ENCODE measurements around the gene TMEM131L. TPM values are rescaled to one million over a fixed set of nuclear protein-coding genes. Genes with fewer than 3 reads are reported as not detected.

TMEM131L gene
- total RNA-seq, 2 donors from 2014 or later = 22.2 to 25.6 TPM

DNA sequence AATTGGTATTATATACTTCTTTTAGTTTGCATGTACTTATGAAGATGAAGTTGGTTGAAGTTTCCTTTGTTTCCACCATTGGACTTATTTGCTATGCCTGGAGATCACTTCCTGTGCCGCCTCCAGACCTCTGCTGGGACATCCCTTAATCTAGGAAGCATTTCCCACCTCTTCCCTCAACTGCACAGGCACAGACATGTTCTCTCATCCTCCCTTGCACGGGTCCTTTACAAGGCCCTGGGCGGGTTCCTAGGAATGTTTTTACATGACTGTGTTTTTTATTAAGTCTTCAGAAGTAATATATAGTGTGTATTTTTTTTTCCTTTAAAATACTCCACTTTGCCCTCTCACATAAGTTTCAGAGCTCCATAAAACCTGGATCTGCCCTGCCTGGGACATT, 51.0 kb downstream of the TMEM131L start:
- Histone ChIP-seq H3K27me3 (replicated peaks; ENCODE audit: insufficient read depth) (no peaks in the 10 kb centered on the region), H3K36me3 (no peaks in the 10 kb centered on the region), H3K4me3 (no peak overlapping the region), H3K9me3 (no peaks in the 10 kb centered on the region), H3K4me1 (ENCODE audit: control insufficient read depth in 1 of 2, low read depth in 2 of 2) (peaks cover 35 to 62% of the 10 kb centered on the region in 2 donors), H3K27ac (no peak overlapping the region)
- no peak for ATAC-seq (ENCODE audit: insufficient number of reproducible peaks, low FRiP score, low read depth)
- DNase-seq (ENCODE audit: low spot score) = no peak
- TF ChIP-seq, protein P1, sequence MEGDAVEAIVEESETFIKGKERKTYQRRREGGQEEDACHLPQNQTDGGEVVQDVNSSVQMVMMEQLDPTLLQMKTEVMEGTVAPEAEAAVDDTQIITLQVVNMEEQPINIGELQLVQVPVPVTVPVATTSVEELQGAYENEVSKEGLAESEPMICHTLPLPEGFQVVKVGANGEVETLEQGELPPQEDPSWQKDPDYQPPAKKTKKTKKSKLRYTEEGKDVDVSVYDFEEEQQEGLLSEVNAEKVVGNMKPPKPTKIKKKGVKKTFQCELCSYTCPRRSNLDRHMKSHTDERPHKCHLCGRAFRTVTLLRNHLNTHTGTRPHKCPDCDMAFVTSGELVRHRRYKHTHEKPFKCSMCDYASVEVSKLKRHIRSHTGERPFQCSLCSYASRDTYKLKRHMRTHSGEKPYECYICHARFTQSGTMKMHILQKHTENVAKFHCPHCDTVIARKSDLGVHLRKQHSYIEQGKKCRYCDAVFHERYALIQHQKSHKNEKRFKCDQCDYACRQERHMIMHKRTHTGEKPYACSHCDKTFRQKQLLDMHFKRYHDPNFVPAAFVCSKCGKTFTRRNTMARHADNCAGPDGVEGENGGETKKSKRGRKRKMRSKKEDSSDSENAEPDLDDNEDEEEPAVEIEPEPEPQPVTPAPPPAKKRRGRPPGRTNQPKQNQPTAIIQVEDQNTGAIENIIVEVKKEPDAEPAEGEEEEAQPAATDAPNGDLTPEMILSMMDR (IDR thresholded peaks at IDR 0.05) = no peak

DNA sequence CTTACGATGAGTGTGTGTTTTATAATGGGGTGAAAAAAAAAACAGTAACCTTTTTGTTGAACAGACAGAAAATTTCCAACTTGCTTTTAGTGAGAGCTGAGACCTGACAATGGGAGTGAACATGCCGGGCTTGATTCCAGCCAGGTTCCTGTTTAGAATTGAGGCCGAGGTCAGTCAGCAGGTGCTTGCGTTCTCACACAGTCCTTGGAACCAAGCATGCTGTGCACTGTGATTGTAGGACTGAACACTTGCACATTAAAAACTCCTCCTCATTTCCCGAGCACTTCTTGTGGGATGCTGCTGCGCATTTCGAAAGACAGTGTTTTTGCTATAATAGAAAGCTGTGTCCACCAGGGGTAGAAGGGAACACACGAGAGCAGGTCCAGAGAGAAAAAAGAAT, 51.8 kb downstream of the TMEM131L start:
- Histone ChIP-seq H3K9me3 (no peaks in the 10 kb centered on the region), H3K4me1 (ENCODE audit: control insufficient read depth in 1 of 2, low read depth in 2 of 2) (peaks cover 33 to 62% of the 10 kb centered on the region in 2 donors), H3K4me3 (no peak overlapping the region), H3K27me3 (replicated peaks; ENCODE audit: insufficient read depth) (no peaks in the 10 kb centered on the region), H3K36me3 (no peaks in the 10 kb centered on the region), H3K27ac (peak overlapping the region in 1 of 2 donors; percentile 58)
- TF ChIP-seq, protein P1 (IDR thresholded peaks at IDR 0.05) = no peak
- ATAC-seq (ENCODE audit: insufficient number of reproducible peaks, low FRiP score, low read depth) = no peak
- no peak for DNase-seq (ENCODE audit: low spot score)

DNA sequence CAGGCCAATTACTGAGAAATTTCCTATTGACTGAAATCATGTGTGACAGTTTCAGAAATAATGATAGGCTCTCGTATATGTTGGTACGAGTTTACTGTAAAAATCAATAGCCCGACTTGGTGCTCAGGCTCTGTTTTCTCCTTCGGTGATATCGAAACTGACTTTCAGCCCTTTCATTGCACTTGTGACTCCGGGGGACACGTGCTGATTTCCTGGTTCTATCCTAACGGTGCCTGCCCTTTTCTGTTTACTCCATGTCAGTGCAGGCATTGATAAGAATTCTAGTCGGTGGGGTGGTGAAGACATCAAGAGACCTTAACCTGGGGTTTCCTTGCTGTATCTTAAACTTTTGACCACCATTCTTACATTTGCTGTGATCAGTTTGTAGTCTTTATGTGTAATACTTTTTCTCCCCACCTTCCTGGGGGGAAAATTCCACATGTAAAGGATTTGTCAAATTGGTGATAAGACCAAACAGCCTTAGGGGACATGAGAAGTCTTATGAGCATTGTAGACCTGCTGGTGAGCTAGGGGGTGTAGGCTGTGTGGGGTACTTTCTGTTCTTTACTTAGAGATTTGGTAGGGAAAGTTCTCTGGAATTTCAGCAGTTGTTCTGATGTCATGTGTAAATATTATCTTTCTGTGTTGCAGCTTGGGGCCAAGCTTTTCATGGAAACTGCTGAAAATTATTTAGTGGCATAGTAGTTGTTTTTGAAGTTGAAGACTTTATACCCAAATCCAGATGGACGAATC, 52.7 kb downstream of the TMEM131L start:
- Histone ChIP-seq H3K9me3 (no peaks in the 10 kb centered on the region), H3K4me1 (ENCODE audit: control insufficient read depth in 1 of 2, low read depth in 2 of 2) (peaks cover 29 to 62% of the 10 kb centered on the region in 2 donors), H3K4me3 (peak overlapping the region; percentile 44), H3K36me3 (no peaks in the 10 kb centered on the region), H3K27ac (peak overlapping the region; percentile 29 to 58), H3K27me3 (replicated peaks; ENCODE audit: insufficient read depth) (no peaks in the 10 kb centered on the region)
- ATAC-seq (ENCODE audit: insufficient number of reproducible peaks, low FRiP score, low read depth) = no peak
- TF ChIP-seq, protein P1 (IDR thresholded peaks at IDR 0.05) = no peak
- DNase-seq (ENCODE audit: low spot score) = no peak

DNA sequence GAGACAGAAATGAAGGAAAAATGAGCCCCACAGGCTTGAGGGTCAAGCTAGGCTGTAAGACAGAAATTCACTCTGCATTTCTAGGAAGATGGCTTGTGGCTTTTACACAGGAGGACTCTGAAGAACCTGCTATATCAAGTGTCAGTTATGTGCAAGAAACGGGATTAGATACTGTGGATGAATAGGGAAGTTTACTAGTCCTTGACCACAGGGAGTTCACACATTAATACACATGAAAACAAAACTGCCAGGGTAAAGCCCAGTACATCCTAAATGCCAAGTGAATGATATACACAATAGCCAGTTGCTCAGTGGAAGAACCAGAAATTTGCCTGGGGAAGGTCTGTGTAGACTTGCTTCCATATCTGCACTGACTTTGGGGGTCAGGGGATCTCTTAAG, 53.5 kb downstream of the TMEM131L start:
- TF ChIP-seq, protein P1 (IDR thresholded peaks at IDR 0.05) = no peak
- Histone ChIP-seq H3K4me3 (no peak overlapping the region), H3K9me3 (no peaks in the 10 kb centered on the region), H3K4me1 (ENCODE audit: control insufficient read depth in 1 of 2, low read depth in 2 of 2) (peaks cover 31 to 63% of the 10 kb centered on the region in 2 donors), H3K27ac (peak overlapping the region; percentile 29 to 58), H3K36me3 (no peaks in the 10 kb centered on the region), H3K27me3 (replicated peaks; ENCODE audit: insufficient read depth) (no peaks in the 10 kb centered on the region)
- DNase-seq (ENCODE audit: low spot score) = no peak
- no peak for ATAC-seq (ENCODE audit: insufficient number of reproducible peaks, low FRiP score, low read depth)

DNA sequence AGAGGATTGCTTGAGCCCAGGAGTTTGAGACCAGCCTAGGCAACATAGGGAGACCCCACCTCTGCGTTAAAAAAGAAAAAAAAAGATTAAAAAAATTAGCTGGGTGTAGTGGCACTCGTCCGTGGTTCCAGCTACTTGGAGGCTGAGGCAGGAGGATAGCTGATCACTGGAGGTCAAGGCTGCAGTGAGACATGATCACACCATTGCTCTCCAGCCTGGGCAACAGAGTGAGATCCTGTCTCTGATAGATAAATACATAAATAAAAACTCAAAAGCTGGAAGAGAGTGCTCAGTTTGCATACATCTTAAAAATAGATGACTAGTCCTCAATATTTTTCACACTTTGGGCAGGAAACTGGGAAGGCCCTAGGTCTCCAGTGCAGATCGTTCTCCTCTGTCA, 54.1 kb downstream of the TMEM131L start:
- Histone ChIP-seq H3K27me3 (replicated peaks; ENCODE audit: insufficient read depth) (no peaks in the 10 kb centered on the region), H3K36me3 (no peaks in the 10 kb centered on the region), H3K27ac (peak overlapping the region in 1 of 2 donors; percentile 58), H3K9me3 (no peaks in the 10 kb centered on the region), H3K4me3 (no peak overlapping the region), H3K4me1 (ENCODE audit: control insufficient read depth in 1 of 2, low read depth in 2 of 2) (peaks cover 27 to 63% of the 10 kb centered on the region in 2 donors)
- DNase-seq (ENCODE audit: low spot score) (no peak), ATAC-seq (ENCODE audit: insufficient number of reproducible peaks, low FRiP score, low read depth) (no peak)
- TF ChIP-seq, protein P1 (IDR thresholded peaks at IDR 0.05) = no peak

Measured in thoracic aorta (tissue), 2 donors.